Liver (tissue), 9 donors: ENCODE results near the gene EHMT1. TPM values are rescaled to one million over a fixed set of nuclear protein-coding genes. Genes with fewer than 3 reads are reported as not detected.

Source experiments
- DNase-seq: peaks from one replicate; pipeline ENCODE4 v3.0.0-alpha.2; 2017; ENCODE audit warnings: low spot score
- H3K27ac ChIP-seq, 2 donors: one replicate each; pipeline ENCODE4 v1.7.0; 2013; ENCODE audit warnings: inconsistent platforms in 2 of 2, low read length in 2 of 2, control low read depth in 1 of 2, low read depth in 1 of 2, mild to moderate bottlenecking in 1 of 2
- H3K27me3 ChIP-seq, 4 donors: one replicate each; pipeline versions ENCODE4 v1.6.1 to v1.7.0; 2013; ENCODE audit warnings: low read length in 3 of 4, inconsistent platforms in 1 of 4, mild to moderate bottlenecking in 1 of 4, moderate library complexity in 1 of 4; ENCODE audit not compliant: control insufficient read depth in 4 of 4, insufficient read depth in 4 of 4
- H3K36me3 ChIP-seq, 4 donors: one replicate each; pipeline versions ENCODE4 v1.6.1 to v1.7.0; 2013; ENCODE audit warnings: low read length in 3 of 4, mild to moderate bottlenecking in 3 of 4, low read depth in 1 of 4, moderate library complexity in 1 of 4; ENCODE audit not compliant: control insufficient read depth in 4 of 4, insufficient read depth in 3 of 4
- H3K4me1 ChIP-seq, 4 donors: one replicate each; pipeline versions ENCODE4 v1.6.1 to v1.7.0; 2013; ENCODE audit warnings: low read length in 3 of 4, mild to moderate bottlenecking in 3 of 4, moderate library complexity in 1 of 4; ENCODE audit not compliant: control insufficient read depth in 4 of 4, insufficient read depth in 4 of 4
- H3K4me3 ChIP-seq, 3 donors: one replicate each; pipeline versions ENCODE4 v1.6.1 to v1.7.0; 2013; ENCODE audit warnings: low read length in 3 of 3, control low read depth in 1 of 3, low read depth in 1 of 3, mild to moderate bottlenecking in 1 of 3
- H3K9ac ChIP-seq, 2 donors: one replicate each; pipeline ENCODE4 v1.7.0; 2013; ENCODE audit warnings: low read length in 2 of 2, mild to moderate bottlenecking in 2 of 2, moderate library complexity in 2 of 2, control low read depth in 1 of 2, low read depth in 1 of 2
- H3K9me3 ChIP-seq, 4 donors: one replicate each; pipeline versions ENCODE4 v1.6.1 to v1.7.0; 2013; ENCODE audit warnings: low read length in 3 of 4; ENCODE audit not compliant: control insufficient read depth in 4 of 4
- ATF3 ChIP-seq: IDR thresholded peaks from 2 replicates; pipeline ENCODE4 v1.6.1; 2016; ENCODE audit warnings: antibody characterized with exemption
- CTCF ChIP-seq: fragments of 150-350 bp; IDR thresholded peaks from 2 replicates; pipeline ENCODE4 v1.5.1; 2017; ENCODE audit warnings: improper control_type of control experiment, low read depth, low read length; ENCODE audit not compliant: missing input control
- FOXA2 ChIP-seq: IDR thresholded peaks from 2 replicates; pipeline ENCODE4 v1.6.1; 2016; ENCODE audit warnings: antibody characterized with exemption
- GABPA ChIP-seq, 2 donors: IDR thresholded peaks in 1 of 2; conservative IDR thresholded peaks in 1 of 2; 2 replicates each; pipeline ENCODE4 v1.6.1; 2016; ENCODE audit warnings: antibody characterized with exemption in 2 of 2, mild to moderate bottlenecking in 1 of 2, moderate library complexity in 1 of 2
- HNF4G ChIP-seq: IDR thresholded peaks from 2 replicates; pipeline ENCODE4 v1.6.1; 2016; ENCODE audit warnings: antibody characterized with exemption
- MAX ChIP-seq: IDR thresholded peaks from 2 replicates; pipeline ENCODE4 v1.6.1; 2016; ENCODE audit warnings: antibody characterized with exemption
- REST ChIP-seq: IDR thresholded peaks from 2 replicates; pipeline ENCODE4 v1.6.1; 2016; ENCODE audit warnings: antibody characterized with exemption, mild to moderate bottlenecking
- YY1 ChIP-seq: IDR thresholded peaks from 2 replicates; pipeline ENCODE4 v1.6.1; 2016; ENCODE audit warnings: antibody characterized with exemption, mild to moderate bottlenecking
- ZBTB33 ChIP-seq: IDR thresholded peaks from 2 replicates; pipeline ENCODE4 v1.6.1; 2016; ENCODE audit warnings: antibody characterized with exemption
- WGBS: extraction: QIAGEN DNeasy Blood & Tissue Kit; methylation state at CpG from one replicate; pipeline ENCODE4 v1.1.7; 2013; 5-methylcytosine and 5-hydroxymethylcytosine counted together
- polyA plus RNA-seq, 2 donors: library from polyadenylated mRNA; stranded (reverse) in 1 of 2; unstranded in 1 of 2; fragments of 200-250 nt in 1 of 2; fragments of >200 nt in 1 of 2; fragmentation: Nextera tagmentation in 1 of 2; extraction: Ambion mirVana in 1 of 2; gene quantifications; one replicate each; pipeline versions ENCODE4 v1.2.1 to v1.2.3, GENCODE V29; 2013 to 2015
- total RNA-seq, 2 donors: library from RNA; depleted of rRNA; stranded (reverse); fragments of >200 nt; gene quantifications; one replicate each; pipeline ENCODE4 v1.2.3, GENCODE V29; 2014
- donor health status: healthy.
- donor health status: healthy.
- donor health status: healthy.
- donor health status: healthy.
- donor health status: healthy.

EHMT1 gene
- total and polyA plus RNA-seq, 4 donors: 16.1 to 48.2 (median 27.3) TPM

- 69% methylated on average over 4 of the region's 4 CpGs for WGBS
- Histone ChIP-seq H3K9me3 (no peaks in the 10 kb centered on the region), H3K4me1 (peaks cover 10 to 44% (median 34%) of the 10 kb centered on the region in 4 donors), H3K36me3 (peaks cover 0 to 9% (median 5%) of the 10 kb centered on the region in 4 donors), H3K27me3 (no peaks in the 10 kb centered on the region), H3K9ac (peak overlapping the region; percentile 30 to 36), H3K4me3 (peak overlapping the region; percentile 74 to 95 (median 91)), H3K27ac (peak overlapping the region in 1 of 2 donors; percentile 79)
- no peak for DNase-seq
- no peak for TF ChIP-seq REST
- no peak for TF ChIP-seq FOXA2
- TF ChIP-seq YY1: no peak
- no peak for TF ChIP-seq GABPA (IDR thresholded peaks at IDR 0.05 in 1 of 2, conservative IDR thresholded peaks at IDR 0.05 in 1 of 2)
- no peak for TF ChIP-seq ATF3
Observed at GRCh38 chr9:137620048-137620405, 1.2 kb downstream of the EHMT1 start.

GRCh38 chr9:137620581-137620980 is 1.8 kb downstream of the EHMT1 start:
- Histone ChIP-seq H3K4me3 (no peak overlapping the region), H3K36me3 (peaks cover 0 to 6% (median 3%) of the 10 kb centered on the region in 4 donors), H3K9ac (no peak overlapping the region), H3K9me3 (no peaks in the 10 kb centered on the region), H3K27me3 (no peaks in the 10 kb centered on the region), H3K4me1 (peaks cover 8 to 38% (median 32%) of the 10 kb centered on the region in 4 donors), H3K27ac (no peak overlapping the region)
- no peak for DNase-seq
- 76% methylated on average over 7 of the region's 7 CpGs for WGBS
- TF ChIP-seq FOXA2 (no peak), GABPA (IDR thresholded peaks at IDR 0.05 in 1 of 2, conservative IDR thresholded peaks at IDR 0.05 in 1 of 2) (no peak), CTCF (no peak), ZBTB33 (no peak), ATF3 (no peak), HNF4G (no peak), MAX (no peak)
